H1 (cell line): ENCODE measurements around the gene RHBG.

Source experiments
- SP2 ChIP-seq: IDR thresholded peaks from 2 replicates; pipeline ENCODE4 v1.6.1; 2012; ENCODE audit warnings: mild to moderate bottlenecking, low read length, inconsistent platforms
- TF ChIP-seq, protein P1 (sequence below), 3 experiments: IDR thresholded peaks; 1 replicate in 2 of 3; 2 replicates in 1 of 3; pipeline versions ENCODE4 v1.5.1 to v1.6.1; 2011; ENCODE audit warnings: low read length in 3 of 3, mild to moderate bottlenecking in 3 of 3, inconsistent platforms in 2 of 3, low read depth in 1 of 3, moderate library complexity in 1 of 3; ENCODE audit not compliant: insufficient read depth in 1 of 3; ENCODE audit errors: control extremely low read depth in 1 of 3

DNA sequence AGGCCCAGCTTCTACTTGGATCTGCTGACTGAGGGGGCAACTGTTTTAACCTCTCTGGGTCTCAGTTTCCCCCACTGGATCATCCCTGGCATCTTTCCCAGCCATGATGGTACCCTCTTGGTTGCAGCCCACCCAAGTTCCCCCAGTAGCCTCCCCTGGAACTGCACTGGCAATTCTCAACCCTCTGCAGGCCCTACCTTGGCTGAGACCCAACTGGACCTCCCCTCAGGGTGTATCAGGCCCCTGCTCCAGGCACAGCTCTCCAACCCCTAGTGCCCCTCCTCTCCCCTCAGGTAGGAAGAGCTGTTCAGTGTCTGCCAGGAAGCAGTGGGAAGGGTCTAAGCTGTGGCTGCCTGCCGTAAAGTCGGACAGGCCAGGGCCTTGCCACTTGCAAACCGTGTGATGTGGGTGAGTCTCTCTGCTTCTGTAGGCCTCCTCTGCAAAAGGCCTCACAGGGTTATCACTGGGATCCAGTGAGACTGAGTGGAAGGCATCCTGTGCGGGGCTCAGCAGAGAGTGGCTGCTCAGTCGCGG is 32.1 kb downstream of the RHBG start:
- TF ChIP-seq, protein P1, sequence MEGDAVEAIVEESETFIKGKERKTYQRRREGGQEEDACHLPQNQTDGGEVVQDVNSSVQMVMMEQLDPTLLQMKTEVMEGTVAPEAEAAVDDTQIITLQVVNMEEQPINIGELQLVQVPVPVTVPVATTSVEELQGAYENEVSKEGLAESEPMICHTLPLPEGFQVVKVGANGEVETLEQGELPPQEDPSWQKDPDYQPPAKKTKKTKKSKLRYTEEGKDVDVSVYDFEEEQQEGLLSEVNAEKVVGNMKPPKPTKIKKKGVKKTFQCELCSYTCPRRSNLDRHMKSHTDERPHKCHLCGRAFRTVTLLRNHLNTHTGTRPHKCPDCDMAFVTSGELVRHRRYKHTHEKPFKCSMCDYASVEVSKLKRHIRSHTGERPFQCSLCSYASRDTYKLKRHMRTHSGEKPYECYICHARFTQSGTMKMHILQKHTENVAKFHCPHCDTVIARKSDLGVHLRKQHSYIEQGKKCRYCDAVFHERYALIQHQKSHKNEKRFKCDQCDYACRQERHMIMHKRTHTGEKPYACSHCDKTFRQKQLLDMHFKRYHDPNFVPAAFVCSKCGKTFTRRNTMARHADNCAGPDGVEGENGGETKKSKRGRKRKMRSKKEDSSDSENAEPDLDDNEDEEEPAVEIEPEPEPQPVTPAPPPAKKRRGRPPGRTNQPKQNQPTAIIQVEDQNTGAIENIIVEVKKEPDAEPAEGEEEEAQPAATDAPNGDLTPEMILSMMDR (IDR thresholded peaks at IDR 0.05; ENCODE audit: control extremely low read depth in 1 of 3, insufficient read depth in 1 of 3, low read depth in 1 of 3, low read length in 3 of 3), result no peak
- TF ChIP-seq SP2, result no peak
